HG02852 (cell line): ENCODE results near the gene PLXNB3.

ENCODE experiments used
- ATAC-seq: cut with Tn5 transposase; IDR thresholded peaks from one replicate; pipeline ENCODE4 v1.9.1; 2021; ENCODE audit warnings: mild to moderate bottlenecking, moderate library complexity; ENCODE audit not compliant: unreplicated experiment

The PLXNB3 gene

DNA sequence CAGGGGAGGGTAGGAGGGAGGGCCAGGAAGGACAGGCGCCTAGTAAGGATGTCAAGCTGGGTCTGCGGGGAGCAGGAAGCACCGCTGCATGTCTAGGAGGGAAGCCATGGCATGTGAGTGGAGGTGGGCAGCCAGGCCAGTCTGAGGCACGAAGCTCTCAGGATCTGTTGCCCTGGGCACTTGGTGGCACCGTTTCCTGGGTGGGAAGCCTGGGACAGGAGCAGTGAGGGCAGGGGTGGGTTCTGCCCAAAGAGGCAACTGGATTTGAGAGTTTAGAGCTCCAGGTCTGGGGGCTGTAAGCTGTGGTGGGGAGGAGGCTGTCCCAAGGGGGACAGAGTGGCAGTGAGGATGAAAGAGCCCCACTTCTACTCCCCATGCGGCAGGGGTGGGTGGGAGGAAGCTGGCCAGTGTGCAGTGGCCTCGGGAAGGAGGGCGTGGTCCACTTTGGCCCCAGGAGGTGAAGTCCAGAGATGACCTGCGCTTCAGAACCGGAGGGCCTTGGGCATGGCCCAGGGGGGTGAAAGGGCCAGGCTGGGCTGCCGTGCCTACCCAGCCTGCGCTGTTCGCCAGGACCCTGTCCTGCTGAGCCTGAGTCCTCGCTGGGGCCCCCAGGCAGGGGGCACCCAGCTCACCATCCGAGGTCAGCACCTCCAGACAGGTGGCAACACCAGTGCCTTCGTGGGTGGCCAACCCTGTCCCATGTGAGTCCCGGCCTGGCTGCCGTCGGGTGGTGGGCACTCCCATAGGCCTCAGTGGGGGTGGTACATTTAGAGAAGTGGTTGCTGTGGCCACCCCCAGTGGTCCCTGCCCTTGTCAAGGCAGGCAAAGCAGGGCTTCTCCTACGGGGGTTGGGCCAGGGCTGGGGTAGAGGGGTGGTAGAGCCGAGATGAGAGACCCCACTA lies 8.5 kb downstream of the PLXNB3 start:
- no peak for ATAC-seq

DNA sequence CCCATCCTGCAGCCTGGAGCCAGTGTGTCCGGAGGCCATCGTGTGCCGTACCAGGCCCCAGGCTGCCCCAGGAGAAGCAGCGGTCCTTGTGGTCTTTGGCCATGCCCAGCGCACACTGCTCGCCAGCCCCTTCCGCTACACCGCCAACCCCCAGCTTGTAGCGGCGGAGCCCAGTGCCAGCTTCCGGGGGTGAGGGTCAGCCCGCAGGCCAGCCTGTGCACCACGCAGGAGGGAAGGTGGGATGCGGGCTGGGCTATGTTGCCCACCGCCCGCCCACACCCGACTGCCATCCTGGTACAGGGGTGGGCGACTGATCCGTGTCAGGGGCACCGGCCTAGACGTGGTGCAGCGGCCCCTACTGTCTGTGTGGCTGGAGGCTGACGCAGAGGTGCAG lies 9.2 kb downstream of the PLXNB3 start:
- no peak for ATAC-seq

- ATAC-seq = no peak
Measured at GRCh38 chrX:153773741-153774575, 9.9 kb downstream of the PLXNB3 start.

DNA sequence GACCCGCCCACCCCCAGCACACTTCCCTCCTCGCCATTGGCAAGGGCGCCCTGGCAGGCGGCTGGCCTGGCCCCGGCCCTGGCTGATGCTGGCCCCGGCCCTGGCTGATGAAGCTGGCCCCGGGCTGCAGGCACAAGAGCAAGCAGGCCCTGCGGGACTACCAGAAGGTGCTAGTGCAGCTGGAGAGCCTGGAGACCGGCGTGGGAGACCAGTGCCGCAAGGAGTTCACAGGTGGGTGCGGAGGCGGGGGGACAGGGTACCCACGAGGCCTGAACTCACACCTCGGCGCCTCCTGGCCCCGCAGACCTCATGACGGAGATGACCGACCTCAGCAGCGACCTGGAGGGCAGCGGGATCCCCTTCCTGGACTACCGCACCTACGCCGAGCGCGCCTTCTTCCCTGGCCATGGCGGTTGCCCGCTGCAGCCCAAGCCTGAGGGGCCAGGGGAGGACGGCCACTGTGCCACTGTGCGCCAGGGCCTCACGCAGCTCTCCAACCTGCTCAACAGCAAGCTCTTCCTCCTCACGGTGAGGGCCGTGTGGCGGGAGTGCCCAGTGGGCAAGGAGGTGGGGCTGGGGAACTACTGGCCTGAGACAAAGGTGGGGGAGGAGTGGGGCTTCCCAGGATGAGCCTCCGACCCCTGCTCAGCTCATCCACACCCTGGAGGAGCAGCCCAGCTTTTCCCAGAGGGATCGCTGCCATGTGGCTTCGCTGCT lies 10.7 kb downstream of the PLXNB3 start:
- no peak for ATAC-seq

DNA sequence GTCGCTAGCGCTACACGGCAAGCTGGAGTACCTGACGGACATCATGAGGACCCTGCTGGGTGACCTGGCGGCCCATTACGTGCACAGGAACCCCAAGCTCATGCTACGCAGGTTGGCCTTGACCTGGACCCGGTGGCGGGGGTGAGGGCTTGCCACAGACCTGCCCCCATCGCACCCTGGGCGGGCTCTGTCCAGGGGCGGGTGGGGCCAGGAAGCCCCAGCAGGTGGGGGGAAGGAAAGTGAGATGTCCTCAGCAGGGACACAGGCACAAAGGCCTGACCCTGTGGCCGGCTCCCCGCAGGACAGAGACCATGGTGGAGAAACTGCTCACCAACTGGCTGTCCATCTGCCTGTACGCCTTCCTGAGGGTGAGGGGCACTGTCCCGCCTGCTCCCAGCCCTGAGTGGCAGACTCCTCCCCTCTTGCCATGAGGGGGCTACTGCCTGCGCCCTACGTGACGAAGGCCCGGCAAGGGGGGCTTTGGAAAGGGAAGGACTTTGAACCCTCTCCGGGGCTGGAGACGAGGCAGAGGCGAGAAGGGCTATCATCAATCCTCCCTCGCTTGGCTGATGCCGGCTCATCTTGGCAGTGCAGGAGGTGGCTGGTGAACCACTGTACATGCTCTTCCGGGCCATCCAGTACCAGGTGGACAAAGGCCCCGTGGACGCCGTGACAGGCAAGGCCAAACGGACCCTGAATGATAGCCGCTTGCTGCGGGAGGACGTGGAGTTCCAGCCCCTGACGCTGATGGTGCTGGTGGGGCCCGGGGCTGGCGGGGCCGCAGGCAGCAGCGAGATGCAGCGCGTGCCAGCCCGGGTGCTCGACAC lies 11.5 kb downstream of the PLXNB3 start:
- no peak for ATAC-seq

DNA sequence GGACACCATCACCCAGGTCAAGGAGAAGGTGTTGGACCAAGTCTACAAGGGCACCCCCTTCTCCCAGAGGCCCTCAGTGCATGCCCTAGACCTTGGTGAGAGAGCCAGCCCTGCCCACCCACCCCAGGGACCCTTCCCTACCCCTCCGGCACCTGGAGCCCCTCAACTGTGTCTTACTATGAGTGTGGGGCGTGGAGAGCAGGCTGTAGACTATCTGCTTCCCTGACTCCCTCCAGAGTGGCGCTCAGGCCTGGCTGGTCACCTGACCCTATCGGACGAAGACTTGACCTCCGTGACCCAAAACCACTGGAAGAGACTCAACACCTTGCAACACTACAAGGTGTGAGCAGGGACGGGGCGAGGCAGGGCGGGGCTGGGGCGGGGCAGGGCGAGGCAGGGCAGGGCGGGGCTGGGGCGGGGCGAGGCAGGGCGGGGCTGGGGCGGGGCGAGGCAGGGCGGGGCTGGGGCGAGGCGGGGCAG lies 12.1 kb downstream of the PLXNB3 start:
- no peak for ATAC-seq

DNA sequence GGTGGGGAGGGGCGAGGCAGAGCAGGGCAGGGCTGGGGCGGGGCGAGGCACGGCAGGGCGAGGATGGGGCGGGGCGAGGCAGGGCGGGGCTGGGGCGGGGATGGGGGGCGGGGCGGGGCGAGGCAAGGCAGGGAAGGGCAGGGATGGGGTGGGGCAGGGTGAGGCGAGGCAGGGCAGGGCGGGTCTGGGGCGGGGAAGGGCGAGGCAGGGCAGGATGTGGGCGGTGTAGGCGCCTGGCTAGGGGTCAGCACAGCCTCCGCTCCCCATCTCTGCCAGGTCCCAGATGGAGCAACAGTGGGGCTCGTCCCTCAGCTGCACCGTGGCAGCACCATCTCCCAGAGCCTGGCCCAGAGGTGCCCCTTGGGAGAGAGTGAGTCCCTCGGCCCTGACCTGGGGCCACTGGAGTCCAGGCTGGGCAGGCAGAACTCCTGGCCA lies 12.6 kb downstream of the PLXNB3 start:
- ATAC-seq = no peak

DNA sequence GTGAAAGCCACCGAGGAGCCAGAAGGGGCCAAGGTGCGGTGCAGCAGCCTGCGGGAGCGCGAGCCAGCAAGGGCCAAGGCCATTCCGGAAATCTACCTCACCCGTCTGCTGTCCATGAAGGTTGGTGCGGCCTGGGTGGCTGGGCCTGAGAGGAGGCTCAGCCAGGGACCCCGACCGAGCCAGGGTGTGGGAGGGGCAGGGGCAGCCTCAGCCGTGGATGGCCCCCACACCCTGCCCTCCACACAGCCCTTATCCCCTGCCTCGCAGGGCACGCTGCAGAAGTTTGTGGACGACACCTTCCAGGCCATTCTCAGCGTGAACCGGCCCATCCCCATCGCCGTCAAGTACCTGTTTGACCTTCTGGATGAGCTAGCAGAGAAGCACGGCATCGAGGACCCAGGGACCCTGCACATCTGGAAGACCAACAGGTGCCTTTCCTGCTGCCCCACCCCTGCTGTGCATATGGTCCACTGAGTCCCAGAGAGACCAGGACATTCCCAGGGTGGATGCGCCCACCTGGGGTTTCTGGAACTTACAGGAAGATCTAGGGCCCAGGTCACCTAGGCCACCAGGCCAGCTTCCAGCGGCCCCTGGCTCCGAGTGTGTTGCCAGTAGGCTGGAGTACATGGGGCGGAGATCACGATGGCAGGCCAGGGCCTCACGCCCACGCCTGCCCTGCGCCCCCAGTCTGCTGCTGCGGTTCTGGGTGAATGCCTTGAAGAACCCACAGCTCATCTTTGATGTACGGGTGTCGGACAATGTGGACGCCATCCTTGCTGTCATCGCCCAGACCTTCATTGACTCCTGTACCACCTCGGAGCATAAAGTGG lies 13.4 kb downstream of the PLXNB3 start:
- ATAC-seq = no peak

DNA sequence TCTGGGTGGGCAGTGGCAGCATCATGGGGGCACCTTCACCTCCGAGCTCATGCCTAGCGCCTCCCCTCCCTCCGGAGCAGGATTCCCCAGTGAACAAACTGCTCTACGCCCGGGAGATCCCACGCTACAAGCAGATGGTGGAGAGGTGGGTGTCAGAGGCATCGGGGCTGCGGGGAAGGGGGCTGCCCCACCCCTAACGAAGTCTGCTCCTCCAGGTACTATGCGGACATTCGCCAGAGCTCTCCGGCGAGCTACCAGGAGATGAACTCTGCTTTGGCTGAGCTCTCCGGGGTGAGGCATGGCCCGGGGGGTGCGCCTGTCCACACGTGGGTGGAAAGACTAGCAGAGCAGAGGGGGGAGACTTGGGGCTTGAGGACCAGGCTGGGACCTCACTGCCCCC lies 14.1 kb downstream of the PLXNB3 start:
- no peak for ATAC-seq

DNA sequence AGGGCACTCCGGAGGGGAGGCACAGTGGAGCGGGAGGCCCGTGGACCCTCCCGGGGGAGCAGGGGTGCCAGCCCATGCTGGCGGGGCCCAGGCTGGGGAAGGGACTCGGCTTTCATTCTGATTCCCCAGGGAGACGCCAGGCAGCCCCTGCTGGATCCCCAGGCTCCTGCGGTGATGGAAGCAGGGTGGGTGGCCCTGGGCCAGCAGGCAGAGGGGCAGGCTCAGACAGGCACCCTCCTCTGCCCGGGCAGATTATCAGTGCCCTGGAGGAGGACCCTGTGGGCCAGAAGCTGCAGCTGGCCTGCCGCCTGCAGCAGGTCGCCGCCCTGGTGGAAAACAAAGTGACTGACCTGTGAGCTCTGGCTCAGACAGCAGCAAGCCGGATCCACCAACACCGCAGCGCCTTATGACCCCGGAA lies 14.6 kb downstream of the PLXNB3 start:
- ATAC-seq = no peak

DNA sequence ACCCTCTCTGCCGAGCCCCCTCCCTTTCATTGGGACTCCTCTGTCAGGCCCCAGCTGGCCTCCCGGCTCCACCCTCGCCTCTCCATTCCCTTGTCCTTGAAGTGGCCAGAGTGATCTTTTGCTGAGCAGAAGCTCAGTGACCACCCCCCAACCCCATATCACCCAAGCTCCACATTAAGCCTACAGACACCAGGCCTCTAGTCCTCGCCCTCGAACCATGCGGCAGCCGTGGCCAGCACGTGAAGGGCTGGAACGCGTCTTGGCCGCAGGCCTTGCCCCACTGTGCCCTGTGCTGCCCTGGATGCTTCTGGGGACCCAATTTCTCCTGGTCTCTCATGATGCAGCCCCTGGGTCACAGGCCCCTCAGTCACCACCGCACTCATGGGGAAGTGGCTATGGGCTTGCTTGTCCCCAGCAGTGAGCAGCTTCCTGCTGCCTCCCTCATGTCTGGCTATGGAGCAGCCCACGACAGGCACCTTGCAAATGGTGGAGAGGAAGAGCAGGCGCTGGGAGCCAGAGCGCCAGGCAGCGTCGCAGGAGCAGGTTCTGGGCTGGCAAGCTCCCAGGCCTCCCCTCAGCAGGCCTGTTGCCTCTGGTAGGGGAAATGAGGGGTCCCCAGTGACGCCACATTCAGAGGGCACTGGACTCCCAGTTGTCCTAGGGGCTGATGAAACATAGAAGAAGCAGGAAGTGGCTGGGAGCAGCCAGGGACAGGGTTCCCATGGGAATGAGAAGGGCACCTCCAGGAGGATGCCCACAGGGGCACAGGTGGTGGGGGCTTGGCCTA lies 16.0 kb downstream of the PLXNB3 start:
- ATAC-seq = no peak

DNA sequence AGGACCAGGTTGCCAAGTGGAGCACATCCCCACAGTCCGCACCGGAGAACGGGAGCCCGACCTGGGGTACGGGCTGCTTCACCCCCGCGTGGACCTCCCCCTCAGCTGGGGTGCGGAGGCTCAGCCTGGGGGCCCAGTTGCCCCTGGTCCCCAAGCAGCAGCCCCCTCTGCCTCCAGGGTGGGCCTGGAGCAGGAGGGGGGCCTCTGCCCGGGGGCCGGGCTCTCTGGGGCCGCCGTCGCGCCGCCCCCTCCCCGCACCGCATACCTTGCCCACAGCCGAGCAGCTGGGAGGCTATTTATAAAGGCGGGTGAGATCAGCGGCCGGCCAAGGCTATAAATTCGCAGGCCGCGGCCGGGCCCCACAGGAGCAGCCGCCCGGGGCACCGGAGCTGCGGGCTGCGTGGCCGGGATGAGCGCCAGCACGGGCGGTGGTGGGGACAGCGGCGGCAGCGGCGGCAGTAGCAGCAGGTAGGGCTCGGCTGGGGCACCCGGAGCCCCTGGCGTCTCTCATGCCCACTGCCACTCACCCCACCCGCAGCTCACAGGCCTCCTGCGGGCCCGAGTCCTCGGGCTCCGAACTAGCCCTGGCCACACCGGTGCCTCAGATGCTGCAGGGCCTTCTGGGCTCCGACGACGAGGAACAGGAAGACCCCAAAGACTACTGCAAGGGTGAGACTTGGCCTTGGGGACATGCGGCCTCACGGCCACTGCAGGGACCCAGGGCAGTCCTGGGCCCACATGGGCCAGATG lies 16.8 kb downstream of the PLXNB3 start, which contains the start of gene SRPK3:
TSS of gene SRPK3 (plus strand) at position 364 of the 750 bp plus-strand sequence. CDS start at position 410, 46 bp downstream.
- no peak for ATAC-seq

DNA sequence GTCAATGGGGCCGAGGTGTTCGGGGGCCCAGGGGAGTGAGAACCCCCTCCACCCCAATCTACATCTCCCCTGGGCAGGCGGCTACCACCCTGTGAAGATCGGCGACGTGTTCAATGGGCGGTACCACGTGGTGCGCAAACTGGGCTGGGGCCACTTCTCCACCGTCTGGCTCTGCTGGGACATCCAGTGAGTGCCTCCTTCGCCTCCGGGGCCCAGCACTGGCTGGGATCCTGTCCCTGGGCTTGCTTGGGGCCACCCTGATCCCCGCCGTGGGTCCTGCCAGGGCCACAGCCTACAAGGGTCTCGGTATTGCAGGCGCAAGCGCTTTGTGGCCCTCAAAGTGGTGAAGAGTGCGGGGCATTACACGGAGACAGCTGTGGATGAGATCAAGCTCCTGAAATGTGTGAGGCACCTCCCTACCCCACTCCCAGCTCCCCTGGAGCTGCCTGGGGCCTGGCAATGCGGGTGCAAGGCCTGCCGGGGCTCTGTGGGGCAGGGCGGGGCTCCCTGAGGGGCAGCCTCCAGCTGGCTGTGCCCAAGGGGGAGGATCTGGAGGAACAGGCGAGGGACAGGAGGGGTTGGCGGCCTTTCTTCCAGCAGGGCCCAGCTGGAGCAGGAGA lies 17.5 kb downstream of the PLXNB3 start:
- no peak for ATAC-seq

DNA sequence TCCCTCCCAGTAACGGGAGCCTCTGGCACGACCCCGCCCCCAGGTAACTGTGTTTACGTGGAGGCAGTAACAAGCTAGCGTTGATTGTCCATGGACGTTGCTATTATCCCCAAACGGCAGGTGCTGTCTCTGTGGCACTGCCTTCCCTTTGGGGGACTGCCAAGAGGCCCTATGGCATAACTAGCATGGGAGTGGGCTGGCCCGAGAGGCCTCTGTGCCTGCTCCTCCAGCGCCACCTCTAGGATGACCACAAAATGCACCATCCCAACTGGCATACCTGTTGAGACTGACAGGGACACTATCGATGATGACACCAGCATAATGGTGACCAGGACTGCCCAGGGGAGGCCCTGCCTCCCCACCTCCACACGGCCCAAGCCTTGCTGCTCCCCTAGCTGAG lies 18.3 kb downstream of the PLXNB3 start:
- ATAC-seq = no peak

GRCh38 chrX:153782871-153783270 lies 18.8 kb downstream of the PLXNB3 start:
- ATAC-seq = no peak

DNA sequence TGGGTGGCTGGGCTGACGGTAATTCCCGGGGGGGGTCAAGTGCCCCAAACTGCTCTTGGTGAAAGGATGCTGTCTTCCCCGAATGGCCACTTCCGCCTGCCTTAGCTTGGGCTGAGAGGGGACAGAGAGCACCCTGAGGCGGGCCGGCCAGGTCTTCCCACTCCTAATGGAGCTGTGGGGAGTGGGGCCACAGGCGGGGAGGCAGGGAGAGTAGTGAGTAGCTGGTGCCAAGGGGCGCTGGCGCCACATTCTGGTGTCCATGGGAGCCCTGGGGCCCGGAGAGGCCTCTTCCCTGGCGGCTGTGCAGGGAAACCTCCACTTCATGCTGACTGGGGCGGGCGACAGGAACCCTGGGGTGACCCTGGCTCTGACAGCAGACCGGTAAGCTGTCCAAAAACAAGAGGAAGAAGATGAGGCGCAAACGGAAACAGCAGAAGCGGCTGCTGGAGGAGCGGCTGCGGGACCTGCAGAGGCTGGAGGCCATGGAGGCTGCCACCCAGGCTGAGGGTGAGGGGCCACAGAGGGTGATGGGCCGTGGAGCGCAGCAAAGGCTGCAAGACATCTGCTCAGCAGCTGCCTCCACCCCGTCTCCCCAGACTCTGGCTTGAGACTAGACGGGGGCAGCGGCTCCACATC lies 19.4 kb downstream of the PLXNB3 start:
- ATAC-seq = no peak
